ENCODE measurements around the gene TMEM52. TPM values are rescaled to one million over a fixed set of nuclear protein-coding genes. Genes with fewer than 3 reads are reported as not detected.

Gene TMEM52
- total and polyA plus RNA-seq, 2 donors (not counting 3 experiments of a cell fraction or from before 2014, with no cell fraction given), result 1.6 to 1.7 TPM

- no peaks in the 10 kb centered on the region for H3K9me3 ChIP-seq (replicated peaks; ENCODE audit: control insufficient read depth, insufficient read depth, low read length)
- H3K9me1 ChIP-seq (replicated peaks; ENCODE audit: control insufficient read depth, extremely low read depth, insufficient read depth, low read length), result no peaks in the 10 kb centered on the region
- no peak overlapping the region for H3K4me2 ChIP-seq (ENCODE audit: insufficient read depth, low read length)
- CTCF ChIA-PET, result interaction anchor here (1.6 kb wide), 1 partner anchor 13 kb away, joined by 12 read pairs; no protein-coding TSS in a partner anchor
- H4K20me1 ChIP-seq (replicated peaks; ENCODE audit: control insufficient read depth, extremely low read depth, insufficient read depth, low read length), result peaks cover 6% of the 10 kb centered on the region
- no peak overlapping the region for H2AFZ ChIP-seq (ENCODE audit: low read depth, low read length)
- H3K4me3 ChIP-seq (replicated peaks in 1 of 3; ENCODE audit: insufficient read depth in 1 of 3, low read depth in 1 of 3, low read length in 3 of 3), result no peak overlapping the region
- H3K27me3 ChIP-seq (ENCODE audit: control insufficient read depth in 2 of 2, insufficient read depth in 2 of 2, low read length in 2 of 2), result no peaks in the 10 kb centered on the region
- peaks cover 27% of the 10 kb centered on the region for H3K79me2 ChIP-seq (ENCODE audit: control insufficient read depth, insufficient read depth, low read length)
- no TSS peak for BruUV-seq (replicated peaks)
- H3K4me1 ChIP-seq (ENCODE audit: control insufficient read depth, extremely low read depth, insufficient read depth, low read length), result peaks cover 19% of the 10 kb centered on the region
- POLR2A ChIA-PET, result no interaction called here
- DNase-seq (ENCODE audit: low read depth, low spot score) (no peak), FAIRE-seq (no peak)
- H3K36me3 ChIP-seq (ENCODE audit: control insufficient read depth in 2 of 2, extremely low read depth in 1 of 2, insufficient read depth in 2 of 2, low read length in 2 of 2), result no peaks in the 10 kb centered on the region
- TF ChIP-seq MAX (IDR thresholded peaks at IDR 0.05; ENCODE audit: insufficient read depth, insufficient read length) (no peak), GATA2 (IDR thresholded peaks at IDR 0.05; ENCODE audit: insufficient read depth, insufficient read length, low read depth, low read length) (no peak), MYC (IDR thresholded peaks at IDR 0.05; ENCODE audit: low read depth, low read length) (no peak), CTCF (IDR thresholded peaks at IDR 0.05; ENCODE audit: extremely low read depth in 1 of 2, insufficient read depth in 1 of 2, low read depth in 1 of 2, low read length in 2 of 2) (no peak)
- intact Hi-C loops (cut with micrococcal nuclease) (no loop called here), dilution Hi-C loops (cut with MboI; ENCODE audit: extremely low pct_ligation_motif_present, low sequenced_read_pairs) (no loop called here)
- no peak overlapping the region for H3K9ac ChIP-seq (replicated peaks; ENCODE audit: extremely low read depth, insufficient read depth, low read length)
- no peak overlapping the region for H3K27ac ChIP-seq (ENCODE audit: insufficient read depth, low read depth, low read length)
Observed at GRCh38 chr1:1892763-1893120, 26.3 kb downstream of the TMEM52 start.

- ChIA-PET CTCF (interaction anchor here (1.6 kb wide), 2 partner anchors 14 to 17 kb away, joined by 7 to 12 read pairs; no protein-coding TSS in a partner anchor), POLR2A (no interaction called here)
- intact Hi-C loops (cut with micrococcal nuclease), result no loop called here
- H3K36me3 ChIP-seq (ENCODE audit: control insufficient read depth in 2 of 2, extremely low read depth in 1 of 2, insufficient read depth in 2 of 2, low read length in 2 of 2), result no peaks in the 10 kb centered on the region
- no peaks in the 10 kb centered on the region for H3K9me3 ChIP-seq (replicated peaks; ENCODE audit: control insufficient read depth, insufficient read depth, low read length)
- TF ChIP-seq EZH2 (IDR thresholded peaks at IDR 0.05; ENCODE audit: borderline replicate concordance, low read depth, low read length, severe bottlenecking), result no peak
- no peak for TF ChIP-seq MAX (IDR thresholded peaks at IDR 0.05; ENCODE audit: insufficient read depth, insufficient read length)
- H3K27ac ChIP-seq (ENCODE audit: insufficient read depth, low read depth, low read length), result no peak overlapping the region
- no peak overlapping the region for H3K9ac ChIP-seq (replicated peaks; ENCODE audit: extremely low read depth, insufficient read depth, low read length)
- BruUV-seq (replicated peaks), result no TSS peak
- peaks cover 22% of the 10 kb centered on the region for H3K4me1 ChIP-seq (ENCODE audit: control insufficient read depth, extremely low read depth, insufficient read depth, low read length)
- H3K9me1 ChIP-seq (replicated peaks; ENCODE audit: control insufficient read depth, extremely low read depth, insufficient read depth, low read length), result no peaks in the 10 kb centered on the region
- H3K27me3 ChIP-seq (ENCODE audit: control insufficient read depth in 2 of 2, insufficient read depth in 2 of 2, low read length in 2 of 2), result no peaks in the 10 kb centered on the region
- peaks cover 32% of the 10 kb centered on the region for H3K79me2 ChIP-seq (ENCODE audit: control insufficient read depth, insufficient read depth, low read length)
- peak overlapping the region in 2 of 3 experiments; percentile 21 to 79 for H3K4me3 ChIP-seq (replicated peaks in 1 of 3; ENCODE audit: insufficient read depth in 1 of 3, low read depth in 1 of 3, low read length in 3 of 3)
- FAIRE-seq (no peak), DNase-seq (ENCODE audit: low read depth, low spot score) (no peak)
- H2AFZ ChIP-seq (ENCODE audit: low read depth, low read length), result peak overlapping the region; percentile 55
- peak overlapping the region; percentile 31 for H3K4me2 ChIP-seq (ENCODE audit: insufficient read depth, low read length)
- H4K20me1 ChIP-seq (replicated peaks; ENCODE audit: control insufficient read depth, extremely low read depth, insufficient read depth, low read length), result peaks cover 10% of the 10 kb centered on the region
- dilution Hi-C loops (cut with MboI; ENCODE audit: extremely low pct_ligation_motif_present, low sequenced_read_pairs), result no loop called here
Observed at GRCh38 chr1:1892079-1892762, 26.9 kb downstream of the TMEM52 start.
